HG03064 (cell line): ENCODE measurements around the gene MTNR1A.

Experiments used
- ATAC-seq: cut with Tn5 transposase; IDR thresholded peaks from one replicate; pipeline ENCODE4 v1.9.1; 2021; ENCODE audit warnings: low read depth; ENCODE audit not compliant: unreplicated experiment

The MTNR1A gene

GRCh38 chr4:186554914-186555827 is at the start of gene MTNR1A:
MTNR1A (minus strand) TSS chr4:186555567; CDS start chr4:186555365, 202 bp downstream.
- ATAC-seq = no peak

GRCh38 chr4:186604124-186604807 is 48.9 kb upstream of the MTNR1A start:
- ATAC-seq = no peak

DNA sequence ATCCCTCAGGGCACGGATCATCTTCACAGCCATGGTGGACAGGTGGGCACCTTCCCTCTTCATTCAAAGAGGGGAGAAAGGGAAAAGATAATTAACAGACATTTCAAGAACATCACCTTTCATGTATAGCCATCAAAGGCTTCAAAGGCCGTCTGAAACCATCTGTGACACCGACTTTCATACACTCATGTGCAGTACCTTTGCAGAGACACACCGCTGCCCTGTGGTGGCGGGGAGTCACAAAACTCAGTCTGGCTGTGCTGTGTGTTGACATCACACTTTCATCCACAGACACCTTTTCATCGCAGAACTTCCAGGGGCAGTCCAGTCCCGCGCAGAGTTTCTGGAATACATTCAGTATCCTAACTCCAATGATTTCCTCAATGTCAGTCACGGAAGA is 47.6 kb upstream of the MTNR1A start:
- no peak for ATAC-seq

DNA sequence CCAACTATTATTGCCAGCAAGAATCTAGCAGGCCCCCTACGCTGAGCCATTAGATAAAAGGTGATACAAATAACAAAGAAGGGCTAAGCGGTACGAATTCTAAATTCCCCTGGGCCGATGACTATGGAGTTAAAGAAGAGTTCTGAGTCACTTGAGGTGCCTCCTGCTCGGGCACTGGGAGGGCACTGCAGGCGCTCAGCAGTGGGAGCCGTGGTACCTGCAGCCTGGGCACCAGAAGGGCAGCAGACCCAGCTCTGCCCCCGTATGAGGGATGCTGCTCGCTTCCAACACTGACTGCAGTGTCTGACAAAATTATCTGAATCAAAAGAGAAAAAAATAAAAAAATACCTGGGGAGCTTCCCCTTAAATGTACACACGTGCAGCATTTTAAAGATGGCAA is 44.1 kb upstream of the MTNR1A start:
- ATAC-seq = no peak

DNA sequence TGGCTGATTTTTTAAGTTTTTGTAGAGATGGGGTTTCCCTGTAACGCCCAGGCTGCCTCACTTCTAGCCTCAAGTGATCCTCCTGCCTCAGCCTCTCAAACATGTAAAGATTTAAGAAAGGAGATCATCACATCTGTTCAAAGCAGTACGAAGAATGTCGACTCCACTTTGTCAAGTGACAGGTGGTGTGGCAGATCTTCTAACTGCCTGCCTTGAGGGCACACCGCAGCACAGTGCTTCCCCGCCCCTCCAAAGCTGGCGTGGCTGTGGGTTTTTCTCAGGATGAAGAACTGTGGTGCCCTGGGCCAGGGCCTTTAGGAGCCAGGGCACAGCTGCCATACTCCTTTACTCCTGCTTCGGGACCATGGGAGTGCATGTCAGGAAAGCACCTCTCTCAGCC is 43.3 kb upstream of the MTNR1A start:
- no peak for ATAC-seq

- no peak for ATAC-seq
Observed at GRCh38 chr4:186596850-186597390, 41.6 kb upstream of the MTNR1A start.

DNA sequence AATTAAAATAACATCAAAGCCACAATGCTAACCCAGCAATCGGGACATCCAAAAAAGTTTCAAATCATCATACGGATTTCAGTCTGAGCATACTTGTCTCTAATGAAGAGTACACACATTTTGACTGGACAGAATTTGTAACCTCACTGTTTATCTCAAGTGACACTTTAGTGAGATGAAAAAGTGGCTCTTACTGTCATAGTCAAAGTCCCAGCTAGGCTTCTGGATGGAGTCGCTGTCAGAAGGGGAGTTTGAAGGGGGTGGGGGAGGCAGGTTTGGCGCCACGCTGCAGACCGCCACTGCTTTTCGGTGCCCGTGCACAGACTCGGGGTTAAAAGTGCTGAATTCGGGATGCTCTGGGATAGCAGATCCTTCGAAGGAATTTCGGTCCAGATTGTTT is 41.0 kb upstream of the MTNR1A start:
- ATAC-seq = no peak

GRCh38 chr4:186593587-186593973 is 38.2 kb upstream of the MTNR1A start:
- ATAC-seq = no peak

DNA sequence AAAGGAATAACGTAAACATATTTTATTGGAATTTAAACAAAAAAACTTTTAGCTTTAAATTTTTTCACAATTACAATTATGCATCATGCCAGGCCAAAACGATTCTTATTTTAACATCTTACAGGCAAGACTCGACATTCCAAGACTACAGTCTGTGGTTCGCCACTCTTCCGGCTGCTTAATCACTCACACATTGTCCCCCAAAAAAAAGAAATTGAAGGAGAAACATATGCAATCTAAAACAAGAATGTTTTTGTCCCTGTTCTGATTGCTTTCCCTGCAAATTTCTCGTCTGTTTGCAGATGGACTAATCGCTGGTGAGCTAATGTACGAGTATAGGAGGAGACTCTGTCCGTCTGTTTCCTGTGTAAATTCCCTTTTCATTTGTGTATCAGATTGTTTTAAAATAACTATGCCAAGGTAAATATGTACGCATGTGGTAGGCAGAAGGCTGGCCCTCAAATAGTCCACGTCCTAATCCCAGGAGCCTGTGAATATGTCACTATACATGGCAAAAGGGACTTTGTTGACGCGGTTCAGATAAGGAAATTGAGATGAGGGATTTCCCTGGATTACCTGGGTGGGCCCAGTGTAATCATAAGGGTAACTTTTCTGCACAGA is 37.7 kb upstream of the MTNR1A start:
- no peak for ATAC-seq

DNA sequence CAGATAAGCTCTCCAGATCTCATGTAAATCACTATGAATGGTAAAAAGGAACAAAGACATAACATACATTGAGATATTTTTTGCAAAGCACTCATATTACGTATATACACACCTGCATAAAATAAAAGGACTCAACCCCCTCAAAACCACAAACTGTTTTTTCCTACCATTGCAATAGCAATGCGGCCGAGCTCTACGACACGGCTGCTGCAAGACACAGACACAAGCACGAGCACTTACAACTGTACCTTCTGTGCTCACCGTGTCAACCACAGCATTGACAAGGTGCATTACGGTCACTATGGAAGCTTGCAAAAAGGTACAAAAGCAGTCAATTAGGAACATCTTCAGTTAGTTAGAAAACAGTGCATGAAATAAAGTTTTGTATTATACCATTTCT is 37.1 kb upstream of the MTNR1A start:
- ATAC-seq = no peak

GRCh38 chr4:186591651-186592050 is 36.3 kb upstream of the MTNR1A start:
- no peak for ATAC-seq

- no peak for ATAC-seq
Observed at GRCh38 chr4:186588503-186588902, 33.1 kb upstream of the MTNR1A start.

DNA sequence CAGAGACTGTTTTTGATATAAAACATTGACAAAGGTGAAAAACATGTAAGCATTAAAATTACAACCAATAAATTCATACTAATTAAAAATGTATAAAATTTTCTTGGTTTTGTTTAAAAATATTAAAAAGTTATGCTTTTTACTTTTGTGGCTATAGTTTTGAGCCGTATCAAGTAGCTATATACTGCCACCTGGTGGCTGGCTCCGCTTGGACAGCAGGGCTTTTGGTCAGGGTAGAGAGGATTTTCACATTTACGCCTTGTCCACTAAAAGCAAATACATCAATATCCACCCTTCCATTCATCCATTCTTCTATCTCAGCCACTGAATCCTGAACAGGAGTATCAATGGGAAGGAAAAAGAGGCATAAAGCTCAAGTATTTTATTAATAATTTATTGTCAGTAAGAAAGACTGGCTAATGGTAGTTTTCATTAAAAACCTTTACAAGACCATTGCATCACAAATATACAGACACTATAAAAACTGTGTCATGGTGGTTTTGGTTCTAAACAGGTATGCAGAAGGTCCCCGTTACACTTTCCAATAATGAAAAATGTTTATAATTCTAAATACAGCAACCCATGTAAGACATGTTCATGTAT is 32.1 kb upstream of the MTNR1A start:
- ATAC-seq = no peak

DNA sequence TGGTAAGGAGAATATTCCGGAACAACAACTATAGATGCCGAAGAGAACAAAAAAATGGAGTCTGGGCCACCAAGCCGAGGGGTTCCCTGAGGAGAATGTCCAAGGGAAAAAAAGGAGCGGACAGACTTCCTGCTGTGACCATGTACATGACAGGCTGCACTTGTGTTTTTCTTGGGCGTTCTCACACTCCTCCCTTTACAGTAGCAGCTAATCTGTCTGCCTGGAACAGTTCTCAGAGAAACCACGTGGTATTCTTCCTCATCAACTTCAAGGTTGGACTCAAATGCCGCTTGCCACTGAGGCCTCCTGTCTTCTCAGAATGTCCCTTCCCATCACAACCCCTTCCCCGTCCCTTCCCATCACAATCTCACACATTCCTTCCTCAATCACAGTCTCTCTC is 30.8 kb upstream of the MTNR1A start:
- ATAC-seq = no peak

DNA sequence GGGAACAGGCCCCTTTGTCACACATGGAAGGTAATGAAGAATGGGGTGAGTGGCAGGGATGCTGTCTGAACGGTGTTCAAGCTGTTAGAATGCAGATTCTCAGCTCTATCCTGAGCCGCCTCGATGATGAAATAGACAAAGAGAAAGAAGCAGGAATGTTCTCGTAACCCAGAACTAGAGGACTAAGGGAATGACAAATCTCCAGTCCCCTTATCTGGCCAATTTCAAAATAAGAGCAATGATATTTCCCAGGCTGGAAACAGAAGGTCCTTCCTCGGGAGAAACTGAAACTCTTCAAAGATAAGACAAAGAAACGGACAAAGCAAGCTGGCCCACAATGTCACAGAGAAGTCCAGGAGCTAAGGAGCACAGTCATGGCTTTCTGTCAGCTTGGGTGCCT is 29.5 kb upstream of the MTNR1A start:
- no peak for ATAC-seq

DNA sequence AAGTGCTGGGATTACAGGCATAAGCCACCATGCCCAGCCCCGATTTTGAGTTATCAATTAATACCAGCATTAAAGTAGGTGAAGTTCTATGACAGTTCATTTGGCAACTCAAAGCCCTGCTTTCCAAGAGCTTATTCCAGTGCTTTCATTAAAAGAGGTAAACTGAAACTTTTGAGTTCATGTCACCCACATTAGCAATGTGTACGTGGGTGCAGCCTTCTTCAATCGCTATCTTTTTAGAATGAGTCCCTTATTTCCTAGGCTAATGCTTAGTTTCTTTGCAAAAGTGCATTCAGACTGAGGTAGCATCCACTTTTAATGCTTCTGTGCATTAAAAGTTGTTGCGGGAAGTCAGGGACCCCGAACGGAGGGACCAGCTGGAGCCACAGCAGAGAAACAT is 26.1 kb upstream of the MTNR1A start:
- ATAC-seq = no peak

- no peak for ATAC-seq
Observed at GRCh38 chr4:186580669-186581068, 25.3 kb upstream of the MTNR1A start.

DNA sequence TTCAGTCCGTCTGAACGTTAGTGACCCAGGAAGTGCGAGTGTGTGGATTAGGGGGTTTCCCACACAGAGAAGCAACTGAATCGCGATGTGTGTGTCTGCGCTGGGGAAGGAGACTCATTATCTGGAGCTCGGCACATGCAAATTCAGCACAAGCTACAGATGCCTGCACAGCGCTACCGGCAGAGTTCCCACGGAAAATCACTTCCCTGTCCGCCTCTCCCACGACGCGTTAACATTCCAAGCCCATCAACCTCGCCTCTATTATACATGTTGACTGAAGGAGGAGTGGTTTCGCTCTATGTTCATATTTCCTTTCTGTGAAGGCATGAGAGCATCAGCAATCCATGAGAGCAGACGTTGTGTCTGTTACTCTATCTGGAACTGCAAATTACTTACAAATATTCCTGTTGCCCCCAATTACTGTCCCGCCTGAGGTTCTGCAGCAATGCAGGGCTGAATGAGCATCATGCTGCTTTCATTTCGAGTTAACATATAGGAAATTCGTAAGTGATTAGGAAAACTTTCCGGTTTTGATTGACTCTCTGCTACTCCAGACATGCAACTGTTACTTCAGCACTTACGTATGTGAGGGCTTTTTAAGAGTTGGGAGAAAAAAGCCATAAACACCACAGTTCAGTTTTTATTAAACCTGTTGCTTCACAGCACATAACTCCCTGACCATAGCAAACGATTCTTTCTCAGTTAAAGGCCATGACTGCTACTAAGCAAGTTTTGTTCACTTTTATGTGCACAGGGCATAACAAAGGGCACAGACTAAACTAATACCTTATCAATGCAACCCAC is 15.0 kb upstream of the MTNR1A start:
- no peak for ATAC-seq

DNA sequence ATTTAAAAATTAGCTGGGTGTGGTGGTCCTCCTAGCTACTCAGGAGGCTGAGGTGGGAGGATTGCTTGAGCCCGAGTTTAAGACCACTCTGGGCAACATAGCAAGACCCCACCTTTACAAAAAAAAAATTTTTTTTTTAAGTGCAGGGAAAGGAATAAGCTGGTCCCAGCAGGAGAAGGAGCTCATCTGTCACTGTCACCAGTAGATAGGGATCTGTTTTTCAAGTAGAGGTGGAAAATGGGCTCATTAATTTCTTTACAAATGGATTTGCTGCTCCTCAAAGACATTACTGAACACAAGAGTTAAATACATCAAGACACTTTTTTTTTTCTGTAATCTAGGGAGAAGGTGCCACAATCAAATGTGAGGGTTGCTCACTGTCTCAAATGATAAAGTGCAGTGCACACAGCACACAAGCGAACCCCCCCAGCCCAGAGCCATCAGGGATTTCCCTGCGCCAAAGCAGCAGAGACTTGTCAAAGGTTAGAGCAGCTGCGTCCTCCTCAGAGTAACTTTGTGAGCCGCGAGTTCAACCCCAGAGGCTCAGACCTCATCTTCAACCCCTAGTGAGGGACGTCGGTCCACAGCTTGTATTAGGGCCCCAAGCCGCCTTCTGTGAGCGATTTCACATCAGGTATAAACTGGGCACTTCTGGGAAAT is 14.3 kb upstream of the MTNR1A start:
- no peak for ATAC-seq

GRCh38 chr4:186566068-186566467 is 10.7 kb upstream of the MTNR1A start:
- ATAC-seq = no peak
